Ramos (cell line): ENCODE data around the gene OR7A5.
"Not testable (repeated sequence)": the region's sequence is repeated elsewhere in the genome, so short reads cannot be mapped to it uniquely, and the experiment has no call there.

Experiments used
- in situ Hi-C: fragments of 300-500 bp; cut with MboI; formaldehyde crosslinking; loops from one replicate; pipeline ENCODE4 v1.14.3; 2022; ENCODE audit warnings: low sequenced_read_pairs; ENCODE audit not compliant: unreplicated experiment

Gene OR7A5

GRCh38 chr19:14785102-14785793 lies 49.7 kb downstream of the OR7A5 start:
- in situ Hi-C loops: not testable (repeated sequence)

GRCh38 chr19:14784730-14785101 lies 50.3 kb downstream of the OR7A5 start:
- in situ Hi-C loops: not testable (repeated sequence)

DNA sequence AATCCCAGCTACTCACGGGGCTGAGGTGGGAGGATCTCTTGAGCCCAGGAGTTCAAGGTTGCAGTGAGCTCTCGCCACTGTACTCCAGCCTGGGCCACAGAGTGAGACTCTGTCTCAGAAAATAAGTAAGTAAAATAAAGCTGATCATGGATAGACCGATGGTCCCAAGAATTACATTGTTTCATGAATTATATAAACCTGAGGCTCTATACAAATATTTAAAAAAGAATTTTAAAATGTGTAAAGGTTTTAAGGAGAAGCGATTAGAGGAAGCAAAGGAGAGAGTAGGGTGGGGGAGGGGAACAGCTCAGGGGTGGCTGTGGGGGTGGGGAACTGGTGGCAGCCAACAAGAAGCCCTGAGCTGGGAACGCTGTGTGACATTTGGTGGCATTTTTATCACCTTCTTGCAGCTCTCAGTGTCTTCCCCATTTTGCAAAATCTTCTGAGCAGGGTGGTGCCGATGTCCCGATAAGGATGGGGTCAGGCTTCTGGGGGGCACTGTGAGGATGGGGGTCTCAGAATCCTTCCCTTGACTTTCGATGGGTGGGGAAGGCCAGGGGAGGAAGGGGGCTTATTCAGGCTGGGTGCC lies 51.5 kb downstream of the OR7A5 start:
- in situ Hi-C loops: not testable (repeated sequence)

- in situ Hi-C loops: no loop called here
Measured at GRCh38 chr19:14782626-14783409, 52.2 kb downstream of the OR7A5 start.

GRCh38 chr19:14781713-14782536 lies 53.1 kb downstream of the OR7A5 start:
- in situ Hi-C loops: not testable (repeated sequence)

- in situ Hi-C loops: not testable (repeated sequence)
Measured at GRCh38 chr19:14780622-14781225, 54.3 kb downstream of the OR7A5 start.

- in situ Hi-C loops: no loop called here
Measured at GRCh38 chr19:14779151-14779550, 55.8 kb downstream of the OR7A5 start.

- in situ Hi-C loops: not testable (repeated sequence)
Measured at GRCh38 chr19:14778110-14778845, 56.7 kb downstream of the OR7A5 start, which contains the start of gene ADGRE2. Gene ADGRE2, minus strand, starts transcription at chr19:14778560. Its CDS starts 1,804 bp downstream, at chr19:14776756.

DNA sequence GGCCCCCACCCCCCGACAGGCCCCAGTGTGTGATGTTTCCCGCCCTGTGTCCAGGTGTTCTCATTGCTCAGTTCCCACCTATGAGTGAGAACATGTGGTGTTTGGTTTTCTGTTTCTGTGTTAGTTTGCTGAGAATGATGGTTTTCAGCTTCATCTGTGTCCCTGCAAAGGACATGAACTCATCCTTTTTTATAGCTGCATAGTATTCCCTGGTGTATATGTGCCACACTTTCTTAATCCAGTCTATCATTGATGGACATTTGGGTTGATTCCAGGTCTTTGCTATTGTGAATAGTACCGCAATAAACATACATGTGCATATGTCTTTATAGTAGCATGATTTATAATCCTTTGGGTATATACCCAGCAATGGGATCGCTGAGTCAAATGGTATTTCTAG lies 57.3 kb downstream of the OR7A5 start:
- in situ Hi-C loops: not testable (repeated sequence)
